ENCODE measurements around the gene DNAH2.

- TF ChIP-seq CTCF (IDR thresholded peaks at IDR 0.05; ENCODE audit: extremely low read depth in 1 of 2, insufficient read depth in 1 of 2, low read depth in 1 of 2, low read length in 2 of 2), result no peak
- no peak for TF ChIP-seq EZH2 (IDR thresholded peaks at IDR 0.05; ENCODE audit: borderline replicate concordance, low read depth, low read length, severe bottlenecking)
- no peak for TF ChIP-seq POLR2AphosphoS5 (IDR thresholded peaks at IDR 0.05; ENCODE audit: insufficient read depth, low read depth, low read length)
Measured at GRCh38 chr17:7878234-7878633, 160.7 kb downstream of the DNAH2 start.
